DND-41 (cell line): ENCODE data around the gene GRIN1.

Experiments used
- EZH2 ChIP-seq: IDR thresholded peaks from 3 replicates; pipeline ENCODE4 v1.6.1; 2012; ENCODE audit warnings: borderline replicate concordance, low read depth, mild to moderate bottlenecking, moderate library complexity, low read length, inconsistent platforms; ENCODE audit not compliant: severe bottlenecking
- TF ChIP-seq, protein P1 (sequence below): IDR thresholded peaks from 2 replicates; pipeline ENCODE4 v1.5.1; 2012; ENCODE audit warnings: borderline replicate concordance, low read length, moderate library complexity, mild to moderate bottlenecking; ENCODE audit not compliant: poor library complexity, severe bottlenecking; ENCODE audit errors: extremely low read depth

DNA sequence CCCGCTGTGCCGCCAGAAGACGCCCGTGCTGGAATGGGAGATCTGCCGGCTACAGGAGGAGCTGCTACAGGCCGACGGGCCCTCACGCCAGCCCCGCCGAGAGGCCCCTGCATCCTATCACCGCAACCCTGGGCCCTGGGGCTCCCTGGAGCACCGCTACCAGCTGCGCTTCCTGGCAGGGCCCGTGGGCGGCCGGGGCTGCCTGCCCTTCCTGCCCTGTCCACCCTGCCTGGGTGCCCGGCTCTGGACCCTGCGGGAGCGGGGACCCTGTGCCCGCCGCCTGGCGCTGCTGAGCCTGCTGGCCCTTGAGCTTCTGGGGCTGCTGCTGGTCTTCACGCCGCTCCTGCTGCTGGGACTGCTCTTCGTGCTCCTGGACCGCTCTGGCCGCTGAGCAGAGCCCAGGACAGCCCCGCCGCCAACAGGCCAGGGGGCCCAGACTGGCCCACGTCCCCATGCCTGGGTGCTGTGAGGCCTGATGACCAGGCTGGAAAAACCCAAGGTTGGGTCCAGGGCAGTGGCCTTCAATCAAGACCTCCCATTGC is 79.3 kb downstream of the GRIN1 start:
- TF ChIP-seq, protein P1, sequence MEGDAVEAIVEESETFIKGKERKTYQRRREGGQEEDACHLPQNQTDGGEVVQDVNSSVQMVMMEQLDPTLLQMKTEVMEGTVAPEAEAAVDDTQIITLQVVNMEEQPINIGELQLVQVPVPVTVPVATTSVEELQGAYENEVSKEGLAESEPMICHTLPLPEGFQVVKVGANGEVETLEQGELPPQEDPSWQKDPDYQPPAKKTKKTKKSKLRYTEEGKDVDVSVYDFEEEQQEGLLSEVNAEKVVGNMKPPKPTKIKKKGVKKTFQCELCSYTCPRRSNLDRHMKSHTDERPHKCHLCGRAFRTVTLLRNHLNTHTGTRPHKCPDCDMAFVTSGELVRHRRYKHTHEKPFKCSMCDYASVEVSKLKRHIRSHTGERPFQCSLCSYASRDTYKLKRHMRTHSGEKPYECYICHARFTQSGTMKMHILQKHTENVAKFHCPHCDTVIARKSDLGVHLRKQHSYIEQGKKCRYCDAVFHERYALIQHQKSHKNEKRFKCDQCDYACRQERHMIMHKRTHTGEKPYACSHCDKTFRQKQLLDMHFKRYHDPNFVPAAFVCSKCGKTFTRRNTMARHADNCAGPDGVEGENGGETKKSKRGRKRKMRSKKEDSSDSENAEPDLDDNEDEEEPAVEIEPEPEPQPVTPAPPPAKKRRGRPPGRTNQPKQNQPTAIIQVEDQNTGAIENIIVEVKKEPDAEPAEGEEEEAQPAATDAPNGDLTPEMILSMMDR: no peak
- TF ChIP-seq EZH2: no peak
